A673 (cell line): ENCODE results near the gene EXOC3L4.

Experiments
- EZH2 ChIP-seq: fragments of 200-600 bp; sonication (generic); IDR thresholded peaks from 2 replicates; pipeline ENCODE4 v1.6.1; 2017; ENCODE audit warnings: borderline replicate concordance, low read depth, mild to moderate bottlenecking, mixed read lengths, antibody characterized with exemption, low read length; ENCODE audit not compliant: poor library complexity, severe bottlenecking
- TF ChIP-seq, protein P1 (sequence below): fragments of 300-800, 200-600 bp; sonication (generic); conservative IDR thresholded peaks from 2 replicates; pipeline ENCODE4 v1.5.1; 2017; ENCODE audit warnings: low read depth, mild to moderate bottlenecking, antibody characterized with exemption, low read length, moderate library complexity, mixed read lengths

- no peak for TF ChIP-seq EZH2
- TF ChIP-seq, protein P1, sequence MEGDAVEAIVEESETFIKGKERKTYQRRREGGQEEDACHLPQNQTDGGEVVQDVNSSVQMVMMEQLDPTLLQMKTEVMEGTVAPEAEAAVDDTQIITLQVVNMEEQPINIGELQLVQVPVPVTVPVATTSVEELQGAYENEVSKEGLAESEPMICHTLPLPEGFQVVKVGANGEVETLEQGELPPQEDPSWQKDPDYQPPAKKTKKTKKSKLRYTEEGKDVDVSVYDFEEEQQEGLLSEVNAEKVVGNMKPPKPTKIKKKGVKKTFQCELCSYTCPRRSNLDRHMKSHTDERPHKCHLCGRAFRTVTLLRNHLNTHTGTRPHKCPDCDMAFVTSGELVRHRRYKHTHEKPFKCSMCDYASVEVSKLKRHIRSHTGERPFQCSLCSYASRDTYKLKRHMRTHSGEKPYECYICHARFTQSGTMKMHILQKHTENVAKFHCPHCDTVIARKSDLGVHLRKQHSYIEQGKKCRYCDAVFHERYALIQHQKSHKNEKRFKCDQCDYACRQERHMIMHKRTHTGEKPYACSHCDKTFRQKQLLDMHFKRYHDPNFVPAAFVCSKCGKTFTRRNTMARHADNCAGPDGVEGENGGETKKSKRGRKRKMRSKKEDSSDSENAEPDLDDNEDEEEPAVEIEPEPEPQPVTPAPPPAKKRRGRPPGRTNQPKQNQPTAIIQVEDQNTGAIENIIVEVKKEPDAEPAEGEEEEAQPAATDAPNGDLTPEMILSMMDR, result no peak
Observed at GRCh38 chr14:103133210-103134140, 39.0 kb downstream of the EXOC3L4 start.
